ENCODE measurements around the gene D2HGDH.

Gene D2HGDH

GRCh38 chr2:241734467-241735208 lies at the start of gene D2HGDH:
Gene D2HGDH (plus strand): TSS chr2:241734630. CDS start chr2:241735225, 595 bp downstream.
- in situ Hi-C loops (cut with MboI; ENCODE audit: low sequenced_read_pairs): loop anchor here (10.0 kb wide), 1 partner anchor 140 kb away; no protein-coding TSS in a partner anchor

GRCh38 chr2:241686324-241686649 lies 48.1 kb upstream of the D2HGDH start:
- in situ Hi-C loops (cut with MboI; ENCODE audit: low sequenced_read_pairs): no loop called here

DNA sequence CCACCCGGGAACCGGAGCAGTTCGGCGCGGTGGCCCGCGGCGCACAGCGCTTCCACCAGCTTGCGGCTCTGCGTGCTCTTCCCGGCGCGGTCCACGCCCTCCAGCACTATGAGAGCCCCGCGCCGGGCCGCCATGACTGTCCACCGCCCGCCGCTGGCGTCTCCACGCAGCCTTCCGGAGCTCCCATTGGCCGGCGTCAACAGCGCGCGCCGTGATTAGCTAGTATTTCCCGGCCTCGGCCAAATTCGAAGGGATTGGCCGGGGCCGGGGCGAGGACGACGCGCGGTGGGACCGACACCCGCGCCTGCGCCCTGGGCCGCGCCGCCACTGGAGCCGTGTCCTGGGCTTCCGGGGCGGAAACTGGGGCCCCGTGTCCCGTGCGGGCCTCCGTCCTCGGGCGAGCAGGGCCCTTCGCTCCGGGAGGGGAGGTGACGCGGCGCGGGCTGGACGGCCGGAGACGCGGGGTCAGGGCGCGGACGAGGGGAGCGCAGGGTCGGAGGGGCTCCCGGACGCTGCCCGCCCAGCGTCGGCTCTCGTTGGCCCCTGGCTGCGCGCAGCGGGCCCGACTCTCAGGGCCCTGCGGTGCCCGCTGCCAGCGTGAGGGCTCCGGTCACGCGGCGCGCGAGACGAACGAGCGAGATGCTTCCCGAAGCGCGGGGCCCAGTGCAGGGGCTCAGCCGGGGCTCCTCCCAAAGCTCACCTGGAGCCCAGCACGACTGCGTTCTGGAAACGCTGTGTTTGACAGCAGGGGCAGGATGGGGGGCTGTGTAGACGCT lies 47.6 kb upstream of the D2HGDH start, which contains the start of gene DTYMK:
DTYMK (minus strand) TSS at position 166 of the 776 bp plus-strand sequence; CDS start at position 134, 32 bp downstream.
- in situ Hi-C loops (cut with MboI; ENCODE audit: low sequenced_read_pairs): no loop called here

DNA sequence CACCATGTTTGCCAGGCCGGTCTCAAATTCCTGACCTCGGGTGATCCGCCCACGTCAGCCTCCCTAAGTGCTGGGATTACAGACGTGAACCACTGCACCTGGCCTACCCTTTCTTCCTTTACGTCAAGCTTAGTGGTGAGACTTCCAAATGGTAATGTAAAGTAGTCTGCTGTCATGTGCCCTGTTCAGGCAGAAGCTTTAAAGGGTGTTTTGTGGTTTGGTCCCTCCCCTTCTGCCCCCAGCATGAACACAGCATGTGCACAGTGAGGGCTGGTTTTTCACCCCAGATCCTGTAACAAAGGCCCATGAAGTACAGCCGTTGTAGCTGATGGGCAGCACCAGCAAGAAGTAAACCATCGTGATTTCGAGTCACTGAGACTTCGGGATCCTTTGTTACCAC lies 45.1 kb upstream of the D2HGDH start:
- in situ Hi-C loops (cut with MboI; ENCODE audit: low sequenced_read_pairs): no loop called here

DNA sequence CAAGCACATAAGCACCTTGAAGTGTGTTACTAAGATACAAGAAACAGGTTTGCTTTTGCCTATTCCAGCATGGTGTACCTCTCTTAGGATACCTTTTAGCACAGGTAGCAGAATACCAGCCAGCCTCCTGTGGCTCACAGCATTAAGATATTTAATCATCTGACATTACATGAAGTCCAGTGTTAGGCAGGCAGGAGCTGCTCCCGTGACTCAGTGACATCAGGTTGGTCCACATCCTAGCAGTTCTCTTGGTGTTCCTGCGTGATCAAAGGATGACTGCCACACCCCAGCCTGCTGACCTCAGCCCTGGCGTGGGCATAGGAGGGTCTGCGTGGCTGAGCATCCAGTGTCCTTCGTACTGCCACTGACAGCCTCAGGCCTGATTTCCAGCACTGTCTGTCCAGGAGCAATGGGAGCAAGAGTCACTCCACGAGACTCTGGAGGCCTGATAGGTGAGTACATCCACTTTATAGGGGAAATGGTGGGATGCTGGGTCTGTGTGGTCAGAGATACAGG lies 44.2 kb upstream of the D2HGDH start:
- in situ Hi-C loops (cut with MboI; ENCODE audit: low sequenced_read_pairs): no loop called here

- in situ Hi-C loops (cut with MboI; ENCODE audit: low sequenced_read_pairs): no loop called here
Measured at GRCh38 chr2:241692448-241692847, 42.0 kb upstream of the D2HGDH start.

DNA sequence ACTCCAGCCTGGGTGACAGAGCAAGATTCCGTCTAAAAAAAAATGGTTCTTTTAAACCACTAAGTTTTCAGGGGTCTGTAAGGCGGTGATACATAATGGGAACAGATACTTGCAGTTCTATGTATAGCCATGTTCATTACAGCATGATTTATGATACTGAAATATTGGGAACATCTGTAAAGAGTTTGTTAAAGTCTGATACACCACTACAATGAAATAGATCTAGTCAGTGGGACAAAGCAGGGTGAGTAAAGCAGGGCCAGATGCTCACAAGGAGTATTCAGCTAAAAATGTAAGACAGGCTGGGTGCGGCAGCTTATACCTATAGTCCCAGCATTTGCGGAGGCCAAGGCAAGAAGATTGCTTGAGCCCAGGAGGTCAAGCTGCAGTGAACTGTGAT lies 38.8 kb upstream of the D2HGDH start:
- in situ Hi-C loops (cut with MboI; ENCODE audit: low sequenced_read_pairs): no loop called here

DNA sequence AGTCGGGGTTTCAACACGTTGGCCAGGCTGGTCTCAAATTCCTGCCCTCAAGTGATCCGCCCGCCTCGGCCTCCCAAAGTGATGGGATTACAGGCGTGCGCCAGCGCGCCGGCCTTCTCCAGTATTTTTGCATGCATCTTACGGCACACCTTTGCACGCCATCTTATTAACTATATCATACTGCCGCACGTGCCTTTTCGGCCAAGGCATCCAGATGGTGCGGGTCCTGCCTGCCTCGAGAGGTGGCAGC lies 33.4 kb upstream of the D2HGDH start:
- in situ Hi-C loops (cut with MboI; ENCODE audit: low sequenced_read_pairs): no loop called here

GRCh38 chr2:241701399-241702154 lies 32.9 kb upstream of the D2HGDH start, which contains the start of gene ING5:
Gene ING5 (plus strand): TSS chr2:241702039. CDS start chr2:241702066, 27 bp downstream.
- in situ Hi-C loops (cut with MboI; ENCODE audit: low sequenced_read_pairs): no loop called here

- in situ Hi-C loops (cut with MboI; ENCODE audit: low sequenced_read_pairs): no loop called here
Measured at GRCh38 chr2:241702155-241703031, 32.0 kb upstream of the D2HGDH start.

DNA sequence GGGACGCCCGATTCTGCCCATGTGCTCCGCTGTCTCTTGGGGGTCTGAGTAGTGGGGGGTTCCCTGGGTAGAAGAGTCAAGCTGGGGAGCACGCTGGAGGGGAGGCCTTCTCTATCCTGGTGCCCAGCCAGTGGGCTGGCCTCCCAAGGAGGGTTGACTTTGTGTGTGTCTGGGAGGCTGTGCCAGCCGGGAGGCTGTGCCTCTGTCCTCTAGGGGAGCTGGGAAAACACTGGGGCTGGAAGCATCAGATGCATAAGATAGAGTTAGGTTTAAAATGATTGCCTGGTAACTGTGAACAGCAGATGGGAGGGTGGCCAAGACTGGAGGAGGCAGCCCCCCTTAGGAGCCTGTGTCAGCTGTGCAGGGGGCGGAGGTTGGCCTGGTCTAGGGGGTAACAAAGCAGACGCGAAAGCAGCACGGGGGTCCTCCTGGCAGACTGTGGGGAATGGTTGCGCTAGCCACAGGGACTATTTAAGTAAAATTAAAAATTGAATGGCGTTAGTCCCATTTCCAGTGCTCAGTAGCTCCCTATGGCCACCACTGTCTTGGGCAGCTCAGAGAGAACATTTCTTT lies 31.3 kb upstream of the D2HGDH start:
- in situ Hi-C loops (cut with MboI; ENCODE audit: low sequenced_read_pairs): no loop called here

DNA sequence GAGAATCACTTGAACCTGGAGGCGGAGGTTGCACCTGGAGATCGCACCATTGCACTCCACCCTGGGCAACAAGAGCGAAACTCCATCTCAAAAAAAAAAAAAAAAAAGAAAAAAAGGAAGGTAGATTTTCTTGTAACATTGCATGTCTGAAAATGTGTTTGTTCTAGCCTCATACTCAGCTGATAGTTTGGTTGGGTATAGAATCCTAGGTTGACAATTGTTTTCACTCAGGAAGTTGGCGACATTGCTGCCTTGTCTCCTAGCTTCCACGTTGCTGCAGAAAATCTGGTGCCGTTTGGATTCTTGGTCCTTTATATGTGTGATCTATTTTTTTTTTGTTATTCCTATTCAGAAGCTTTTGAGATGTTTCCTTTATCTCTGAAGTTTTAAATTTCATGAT lies 27.9 kb upstream of the D2HGDH start:
- in situ Hi-C loops (cut with MboI; ENCODE audit: low sequenced_read_pairs): no loop called here

DNA sequence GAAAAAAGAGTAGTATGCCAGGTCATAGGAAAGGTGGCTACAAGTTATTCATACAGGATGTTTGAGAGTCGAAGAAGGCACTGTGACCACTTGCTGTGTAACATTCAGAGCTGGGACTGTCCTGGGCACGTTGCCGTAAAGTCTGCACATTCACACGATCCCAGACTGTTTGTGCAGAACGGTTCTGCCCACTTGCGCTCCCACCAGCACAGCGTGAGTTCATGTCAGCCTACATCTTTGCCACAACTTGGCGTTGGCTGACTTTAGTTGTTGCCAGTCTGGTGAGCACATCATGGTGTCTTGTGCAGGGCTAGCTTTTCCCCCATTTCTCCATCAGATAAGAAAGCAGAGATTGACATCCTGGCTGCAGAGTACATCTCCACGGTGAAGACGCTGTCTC lies 25.6 kb upstream of the D2HGDH start:
- in situ Hi-C loops (cut with MboI; ENCODE audit: low sequenced_read_pairs): no loop called here

GRCh38 chr2:241719093-241719492 lies 15.3 kb upstream of the D2HGDH start:
- in situ Hi-C loops (cut with MboI; ENCODE audit: low sequenced_read_pairs): no loop called here

DNA sequence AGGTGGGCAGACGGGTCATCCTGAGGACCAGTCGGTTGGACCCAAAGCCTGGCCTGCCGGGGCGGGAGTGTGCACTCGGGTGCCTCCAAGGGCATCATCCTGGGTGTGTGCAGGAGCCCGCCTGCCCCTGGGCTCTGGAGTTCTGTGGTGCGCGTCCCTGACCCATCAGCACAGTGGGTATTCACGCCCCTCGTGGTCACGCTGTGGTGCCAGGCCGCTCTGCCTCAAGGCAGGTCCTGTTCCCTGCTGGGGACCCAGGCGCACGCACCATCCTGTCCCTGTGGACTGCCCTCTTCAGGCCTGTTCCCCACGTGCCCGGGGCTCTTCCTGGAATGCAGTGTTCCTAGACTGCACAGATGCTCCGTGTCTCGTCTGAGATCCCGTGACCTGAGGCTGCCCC lies 14.3 kb upstream of the D2HGDH start:
- in situ Hi-C loops (cut with MboI; ENCODE audit: low sequenced_read_pairs): no loop called here

DNA sequence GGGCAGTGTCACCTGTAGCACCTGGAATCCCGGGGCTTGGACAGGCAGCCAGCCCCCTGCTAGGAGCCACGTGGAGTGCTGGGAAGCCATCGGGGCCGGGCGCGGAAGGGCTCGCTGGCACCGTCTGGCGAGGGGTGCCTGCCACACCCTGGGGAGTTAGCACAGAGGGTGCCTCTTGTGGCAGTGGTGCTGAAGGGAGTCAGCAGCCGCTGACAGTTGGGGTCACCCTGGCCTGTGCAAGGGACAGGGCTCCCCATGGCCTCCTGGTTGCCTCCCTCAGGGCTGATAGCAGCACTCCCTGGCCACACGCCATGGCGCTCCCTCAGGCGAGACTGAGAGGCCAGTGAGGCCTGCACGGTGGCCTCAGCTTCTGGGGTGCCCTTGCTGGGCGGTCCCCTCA lies 13.9 kb upstream of the D2HGDH start:
- in situ Hi-C loops (cut with MboI; ENCODE audit: low sequenced_read_pairs): no loop called here

DNA sequence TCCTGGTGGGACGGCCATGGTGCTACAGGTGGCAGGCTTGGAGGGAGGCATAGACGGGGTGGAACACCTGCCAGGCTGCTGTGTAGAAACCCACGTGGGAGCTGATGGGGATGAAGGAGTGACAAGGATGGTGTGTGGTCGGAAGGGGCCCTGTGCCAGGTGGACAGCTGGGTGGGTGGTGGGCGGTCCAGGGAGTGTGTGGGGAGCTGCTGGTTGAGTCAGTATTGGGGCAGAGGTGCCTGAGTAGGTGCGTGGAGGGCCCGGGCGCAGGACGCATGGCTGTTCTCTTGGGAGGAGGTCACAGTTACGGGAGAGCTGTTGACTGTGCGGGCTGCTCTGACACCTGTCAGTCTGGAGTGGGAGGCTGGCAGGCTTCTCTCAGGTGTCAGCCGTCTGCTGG lies 12.6 kb upstream of the D2HGDH start:
- in situ Hi-C loops (cut with MboI; ENCODE audit: low sequenced_read_pairs): no loop called here

GRCh38 chr2:241722896-241723454 lies 11.5 kb upstream of the D2HGDH start:
- in situ Hi-C loops (cut with MboI; ENCODE audit: low sequenced_read_pairs): no loop called here

- in situ Hi-C loops (cut with MboI; ENCODE audit: low sequenced_read_pairs): no loop called here
Measured at GRCh38 chr2:241724259-241724974, 10.0 kb upstream of the D2HGDH start.
